Tibial nerve (tissue), 4 donors: Measurements from ENCODE around the gene DISP2.

Experiments
- EP300 ChIP-seq, 2 donors: sonication (generic); formaldehyde crosslinking; IDR thresholded peaks; one replicate each; pipeline ENCODE4 v1.6.1; 2017; ENCODE audit warnings: antibody characterized with exemption in 2 of 2, mild to moderate bottlenecking in 1 of 2
- POLR2A ChIP-seq, 2 donors: fragments of 450-650 bp; IDR thresholded peaks; one replicate each; pipeline ENCODE4 v1.6.1; 2017; ENCODE audit warnings: antibody characterized with exemption in 2 of 2, mild to moderate bottlenecking in 2 of 2, moderate library complexity in 2 of 2
- TF ChIP-seq, protein P1 (sequence below), 5 experiments: fragments of 200-600 bp in 3 of 5; fragments of 450-650 bp in 2 of 5; sonication (generic) in 3 of 5; IDR thresholded peaks; one replicate each; pipeline ENCODE4 v1.5.1; 2016 to 2019; ENCODE audit warnings: antibody characterized with exemption in 5 of 5, mild to moderate bottlenecking in 3 of 5, moderate library complexity in 2 of 5

DNA sequence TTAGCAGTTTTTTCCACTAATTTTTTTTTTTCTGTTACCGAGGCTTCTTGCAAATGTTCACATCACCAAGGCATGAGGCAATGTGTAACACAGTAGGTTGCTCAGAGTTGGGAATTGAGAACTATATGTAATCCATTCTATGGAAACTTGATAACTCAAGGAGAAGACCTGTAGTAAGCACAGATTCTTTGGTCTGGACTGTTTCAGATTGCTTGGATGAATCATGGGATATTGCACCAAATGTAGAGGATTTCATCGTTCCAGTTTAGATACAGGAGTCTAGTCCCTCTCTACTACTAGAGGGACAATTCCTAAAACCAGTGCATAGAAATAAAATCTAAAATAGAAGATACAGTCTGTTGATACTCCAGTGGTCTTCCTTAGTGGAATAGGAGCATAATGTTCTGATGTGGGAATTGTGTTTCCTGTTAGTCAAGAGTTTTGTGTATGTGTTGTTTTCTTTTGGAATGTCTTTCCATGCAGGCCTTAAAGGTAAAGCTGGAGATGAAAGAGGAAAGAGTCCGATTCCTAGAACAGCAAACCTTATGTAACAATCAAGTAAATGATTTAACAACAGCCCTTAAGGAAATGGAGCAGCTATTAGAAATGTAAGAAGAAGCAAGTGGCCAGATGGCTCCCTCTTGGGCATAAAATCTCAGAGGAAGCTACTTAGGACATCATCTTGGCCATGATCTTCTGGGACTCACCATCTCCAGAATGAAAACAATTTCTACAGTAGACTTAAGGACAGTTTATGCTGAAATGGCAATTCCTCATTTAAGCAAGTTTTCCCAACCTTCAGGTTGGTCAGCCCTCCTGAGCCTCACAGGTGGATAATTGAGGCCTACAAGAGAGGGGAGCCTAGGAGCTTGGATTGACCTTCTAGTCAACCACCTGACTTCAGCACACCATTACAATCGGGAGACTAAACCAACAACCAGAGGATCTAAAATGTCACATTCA, 35.2 kb downstream of the DISP2 start:
- TF ChIP-seq, protein P1, sequence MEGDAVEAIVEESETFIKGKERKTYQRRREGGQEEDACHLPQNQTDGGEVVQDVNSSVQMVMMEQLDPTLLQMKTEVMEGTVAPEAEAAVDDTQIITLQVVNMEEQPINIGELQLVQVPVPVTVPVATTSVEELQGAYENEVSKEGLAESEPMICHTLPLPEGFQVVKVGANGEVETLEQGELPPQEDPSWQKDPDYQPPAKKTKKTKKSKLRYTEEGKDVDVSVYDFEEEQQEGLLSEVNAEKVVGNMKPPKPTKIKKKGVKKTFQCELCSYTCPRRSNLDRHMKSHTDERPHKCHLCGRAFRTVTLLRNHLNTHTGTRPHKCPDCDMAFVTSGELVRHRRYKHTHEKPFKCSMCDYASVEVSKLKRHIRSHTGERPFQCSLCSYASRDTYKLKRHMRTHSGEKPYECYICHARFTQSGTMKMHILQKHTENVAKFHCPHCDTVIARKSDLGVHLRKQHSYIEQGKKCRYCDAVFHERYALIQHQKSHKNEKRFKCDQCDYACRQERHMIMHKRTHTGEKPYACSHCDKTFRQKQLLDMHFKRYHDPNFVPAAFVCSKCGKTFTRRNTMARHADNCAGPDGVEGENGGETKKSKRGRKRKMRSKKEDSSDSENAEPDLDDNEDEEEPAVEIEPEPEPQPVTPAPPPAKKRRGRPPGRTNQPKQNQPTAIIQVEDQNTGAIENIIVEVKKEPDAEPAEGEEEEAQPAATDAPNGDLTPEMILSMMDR (IDR thresholded peaks at IDR 0.05): no peak
- TF ChIP-seq POLR2A (IDR thresholded peaks at IDR 0.05) (no peak), EP300 (IDR thresholded peaks at IDR 0.05) (no peak)
